ENCODE results near the gene SPEN. TPM values are rescaled to one million over a fixed set of nuclear protein-coding genes. Genes with fewer than 3 reads are reported as not detected.

Gene SPEN
- total and polyA plus RNA-seq, 2 of the 4 experiments (the other 2 are of a cell fraction): 7.6 to 15.8 TPM

- H3K4me2 ChIP-seq (ENCODE audit: low read depth, low read length): no peak overlapping the region
- no peak overlapping the region for H3K27ac ChIP-seq (ENCODE audit: insufficient read depth, low read length)
- no peak overlapping the region for H2BK120ac ChIP-seq (ENCODE audit: low read depth, low read length)
- 0 out of 2 replicates have a peak overlapping the region, but pooled peaks have one; percentile 58 for H2AK5ac ChIP-seq (ENCODE audit: low read depth, low read length)
- no peak overlapping the region for H3K9ac ChIP-seq (ENCODE audit: low read depth, low read length)
- peaks cover 7% of the 10 kb centered on the region; the same call in 1 of the 2 replicates for H3K36me3 ChIP-seq (ENCODE audit: control insufficient read depth, insufficient read depth, low read length)
- DNase-seq (no peak), ATAC-seq (ENCODE audit: low read depth) (no peak)
- ChIA-PET POLR2A (ENCODE audit: unreplicated experiment) (no interaction called here), CTCF (interaction anchor here (1.2 kb wide), 1 partner anchor 168 kb away, joined by 3 read pairs; no protein-coding TSS in a partner anchor)
- H2BK15ac ChIP-seq (ENCODE audit: low read depth, low read length): no peak overlapping the region
- H2AFZ ChIP-seq (replicated peaks; ENCODE audit: low read length, poor library complexity): no peak overlapping the region
- dilution Hi-C loops (cut with HindIII; ENCODE audit: low sequenced_read_pairs, unreplicated experiment): no loop called here
- no peak overlapping the region for H3K56ac ChIP-seq (ENCODE audit: extremely low read depth, insufficient read depth, low read length)
- H3K4me3 ChIP-seq (ENCODE audit: insufficient read depth, low read depth, low read length): no peak overlapping the region
- H3K23ac ChIP-seq (ENCODE audit: low read depth, low read length): no peak overlapping the region
- TF ChIP-seq POLR2A (IDR thresholded peaks at IDR 0.05; ENCODE audit: low read depth, low read length): no peak
- TF ChIP-seq RCOR1 (IDR thresholded peaks at IDR 0.05; ENCODE audit: insufficient replicate concordance, low read length): no peak
- no peak for TF ChIP-seq FOS (IDR thresholded peaks at IDR 0.05; ENCODE audit: low read depth, low read length)
- no peak for TF ChIP-seq MAZ (IDR thresholded peaks at IDR 0.05; ENCODE audit: borderline replicate concordance, low read depth, low read length)
- no peak for TF ChIP-seq ELK1 (IDR thresholded peaks at IDR 0.05; ENCODE audit: borderline replicate concordance, low read depth, low read length)
- TF ChIP-seq SMC3 (IDR thresholded peaks at IDR 0.05; ENCODE audit: low read depth, low read length): no peak
- 0 out of 4 replicates have a peak overlapping the region, but pooled peaks of 1 of the 2 experiments have one; percentile 15 for H4K8ac ChIP-seq (ENCODE audit: low read depth in 2 of 2, low read length in 2 of 2)
- H4K5ac ChIP-seq (ENCODE audit: low read depth, low read length): no peak overlapping the region
- in situ Hi-C loops (cut with MboI; ENCODE audit: low sequenced_read_pairs): no loop called here
- H2AK9ac ChIP-seq (replicated peaks; ENCODE audit: low read depth, low read length, poor library complexity): no peak overlapping the region
- peaks cover 14% of the 10 kb centered on the region; the same call in 1 of the 2 replicates for H4K20me1 ChIP-seq (ENCODE audit: insufficient read depth, low read length)
- peaks cover 16% of the 10 kb centered on the region for H3K4me1 ChIP-seq (ENCODE audit: control insufficient read depth, insufficient read depth, low read length)
- no TSS peak for BruUV-seq (replicated peaks)
- H2BK20ac ChIP-seq (ENCODE audit: low read depth, low read length): no peak overlapping the region
- intact Hi-C loops (cut with micrococcal nuclease): no loop called here
- no peak overlapping the region for H2BK5ac ChIP-seq (ENCODE audit: low read depth, low read length, poor library complexity, severe bottlenecking)
- no peak overlapping the region for H3K18ac ChIP-seq (ENCODE audit: low read depth, low read length)
- no peaks in the 10 kb centered on the region for H3K27me3 ChIP-seq (ENCODE audit: control insufficient read depth, insufficient read depth, low read length)
- H3K9me3 ChIP-seq (ENCODE audit: control insufficient read depth, insufficient read depth, low read length): no peaks in the 10 kb centered on the region
- no peak overlapping the region for H3K4ac ChIP-seq (ENCODE audit: low read depth, low read length)
- peaks cover 21% of the 10 kb centered on the region for H3K9me1 ChIP-seq (ENCODE audit: insufficient read depth, low read length)
- H3K14ac ChIP-seq (replicated peaks; ENCODE audit: low read depth, low read length): no peak overlapping the region
- WGBS, 2 experiments (ENCODE audit: extremely low coverage in 2 of 2, insufficient read length in 1 of 2): 95% methylated on average over 5 of the region's 8 CpGs; no CpG with 5 or more reads in 1 of the 2 experiments
- H3K79me1 ChIP-seq (ENCODE audit: low read depth in 1 of 2, low read length in 2 of 2): peaks cover 48 to 83% of the 10 kb centered on the region in 2 experiments
- no peak overlapping the region for H4K91ac ChIP-seq (ENCODE audit: insufficient read depth, low read depth, low read length)
Measured at GRCh38 chr1:15959827-15960446, 112.4 kb downstream of the SPEN start.
